Nephron (organoid): ENCODE measurements around the gene WNT1.

Experiments
- H3K27ac Mint-ChIP-seq, 3 experiments: 2 replicates each; pipeline ENCODE4 v1.8.0; 2020; ENCODE audit warnings: mixed read lengths in 3 of 3, mild to moderate bottlenecking in 2 of 3, moderate library complexity in 1 of 3
- H3K27me3 Mint-ChIP-seq: 2 replicates; pipeline ENCODE4 v1.8.0; 2021; ENCODE audit warnings: low read depth, mild to moderate bottlenecking, moderate library complexity, mixed read lengths
- H3K36me3 Mint-ChIP-seq: 2 replicates; pipeline ENCODE4 v1.8.0; 2020; ENCODE audit warnings: low read depth, mixed read lengths
- H3K4me1 Mint-ChIP-seq: 2 replicates; pipeline ENCODE4 v1.8.0; 2020; ENCODE audit warnings: mixed read lengths
- H3K4me3 Mint-ChIP-seq, 3 experiments: 2 replicates each; pipeline ENCODE4 v1.8.0; 2020; ENCODE audit warnings: mild to moderate bottlenecking in 3 of 3, mixed read lengths in 3 of 3, moderate library complexity in 2 of 3
- H3K9me3 Mint-ChIP-seq: 2 replicates; pipeline ENCODE4 v1.8.0; 2020; ENCODE audit warnings: mixed read lengths
- CTCF ChIP-seq, 3 experiments: fragments of 200-600 bp; sonication (generic); IDR thresholded peaks; one replicate each; pipeline ENCODE4 v1.5.0; 2021; ENCODE audit warnings: antibody characterized with exemption in 3 of 3; ENCODE audit not compliant: unreplicated experiment in 3 of 3

The WNT1 gene

GRCh38 chr12:48998497-48999353, 20.6 kb downstream of the WNT1 start:
- Mint-ChIP-seq H3K9me3 (no peaks in the 10 kb centered on the region), H3K4me3 (peak overlapping the region; percentile 68 to 69 (median 68)), H3K36me3 (peaks cover 28% of the 10 kb centered on the region), H3K27ac (no peak overlapping the region), H3K27me3 (peaks cover 71% of the 10 kb centered on the region), H3K4me1 (peaks cover 31% of the 10 kb centered on the region)
- no peak for TF ChIP-seq CTCF (IDR thresholded peaks at IDR 0.05; ENCODE audit: unreplicated experiment in 3 of 3)

GRCh38 chr12:48999371-49000131, 21.4 kb downstream of the WNT1 start, which contains the start of gene DDN:
TSS of gene DDN (minus strand) at chr12:48999375. CDS start at chr12:48999287, 88 bp downstream.
- H3K27ac Mint-ChIP-seq, result peak within 1 kb of the TSS; percentile 55 to 97 (median 74)
- peaks cover 62% of the 10 kb centered on the region for H3K27me3 Mint-ChIP-seq
- H3K9me3 Mint-ChIP-seq, result no peaks in the 10 kb centered on the region
- peak within 1 kb of the TSS; percentile 81 to 84 (median 83) for H3K4me3 Mint-ChIP-seq
- peaks cover 32% of the 10 kb centered on the region for H3K36me3 Mint-ChIP-seq
- peaks cover 31% of the 10 kb centered on the region for H3K4me1 Mint-ChIP-seq
- no peak for TF ChIP-seq CTCF (IDR thresholded peaks at IDR 0.05; ENCODE audit: unreplicated experiment in 3 of 3)

- Mint-ChIP-seq H3K4me3 (peak overlapping the region; percentile 81 to 84 (median 83)), H3K36me3 (peaks cover 40% of the 10 kb centered on the region), H3K27ac (peak overlapping the region; percentile 55 to 97 (median 74)), H3K27me3 (peaks cover 57% of the 10 kb centered on the region), H3K4me1 (peaks cover 30% of the 10 kb centered on the region), H3K9me3 (no peaks in the 10 kb centered on the region)
- TF ChIP-seq CTCF (IDR thresholded peaks at IDR 0.05; ENCODE audit: unreplicated experiment in 3 of 3), result no peak
These were observed 22.2 kb downstream of the WNT1 start for GRCh38 chr12:49000346-49000745.

GRCh38 chr12:49008943-49009342, 30.8 kb downstream of the WNT1 start:
- Mint-ChIP-seq H3K36me3 (peaks cover 39% of the 10 kb centered on the region), H3K27ac (peak overlapping the region in 2 of 3 experiments; percentile 55 to 76), H3K4me3 (no peak overlapping the region), H3K9me3 (no peaks in the 10 kb centered on the region), H3K4me1 (no peaks in the 10 kb centered on the region), H3K27me3 (no peaks in the 10 kb centered on the region)
- no peak for TF ChIP-seq CTCF (IDR thresholded peaks at IDR 0.05; ENCODE audit: unreplicated experiment in 3 of 3)

GRCh38 chr12:49010092-49010668, 32.1 kb downstream of the WNT1 start:
- Mint-ChIP-seq H3K4me1 (peaks cover 8% of the 10 kb centered on the region), H3K27ac (no peak overlapping the region), H3K9me3 (no peaks in the 10 kb centered on the region), H3K4me3 (no peak overlapping the region), H3K36me3 (peaks cover 29% of the 10 kb centered on the region), H3K27me3 (no peaks in the 10 kb centered on the region)
- TF ChIP-seq CTCF (IDR thresholded peaks at IDR 0.05; ENCODE audit: unreplicated experiment in 3 of 3), result no peak
